IMR-90 (cell line): Measurements from ENCODE around the gene PLA2G1B. TPM values are rescaled to one million over a fixed set of nuclear protein-coding genes. Genes with fewer than 3 reads are reported as not detected.

Experiments used
- ATAC-seq: fragments of 200-7000 bp; cut with Tn5 transposase; 2 replicates; pipeline ENCODE4 v1.9.1; 2020; ENCODE audit warnings: low read depth, mild to moderate bottlenecking, moderate library complexity
- BruUV-seq: library from RNA; stranded (reverse); fragments of 400-500 nt; replicated peaks from 2 replicates; lab custom pipeline; 2021; lab: Mats Ljungman, UMichigan
- CTCF ChIA-PET: fragments of 300-600 bp; formaldehyde crosslinking; extraction: SDS; loops from one replicate; lab custom pipeline; 2021; ENCODE audit warnings: antibody characterized with exemption; lab: Yijun Ruan, JAX
- POLR2A ChIA-PET: fragments of 300-600 bp; sonication (Branson Sonifier 250); formaldehyde crosslinking; loops from one replicate; lab custom pipeline; 2022; ENCODE audit warnings: antibody characterized with exemption; ENCODE audit not compliant: unreplicated experiment; lab: Charles Lee
- DNase-seq: peaks from one replicate; pipeline ENCODE4 v3.0.0; 2013
- H2AFZ ChIP-seq: replicated peaks from 2 replicates; pipeline ENCODE3; 2013; ENCODE audit warnings: low read length, mild to moderate bottlenecking; ENCODE audit not compliant: poor library complexity
- H2AK5ac ChIP-seq: 2 replicates; pipeline ENCODE4 v1.6.1; 2013; ENCODE audit warnings: low read depth, low read length, inconsistent platforms
- H2AK9ac ChIP-seq: replicated peaks from 2 replicates; pipeline ENCODE3; 2013; ENCODE audit warnings: mild to moderate bottlenecking, low read depth, low read length, moderate library complexity; ENCODE audit not compliant: poor library complexity
- H2BK120ac ChIP-seq: 2 replicates; pipeline ENCODE4 v1.6.1; 2013; ENCODE audit warnings: low read depth, low read length, inconsistent platforms
- H2BK15ac ChIP-seq: 3 replicates; pipeline ENCODE4 v1.6.1; 2013; ENCODE audit warnings: low read depth, low read length, inconsistent platforms
- H2BK20ac ChIP-seq: 2 replicates; pipeline ENCODE4 v1.6.1; 2013; ENCODE audit warnings: low read depth, mild to moderate bottlenecking, inconsistent platforms, low read length, moderate library complexity
- H2BK5ac ChIP-seq: 2 replicates; pipeline ENCODE4 v1.6.1; 2013; ENCODE audit warnings: mild to moderate bottlenecking, low read depth, low read length, inconsistent platforms; ENCODE audit not compliant: poor library complexity, severe bottlenecking
- H3K14ac ChIP-seq: replicated peaks from 2 replicates; pipeline ENCODE4 v1.6.1; 2013; ENCODE audit warnings: low read depth, low read length, inconsistent platforms
- H3K18ac ChIP-seq: 2 replicates; pipeline ENCODE4 v1.6.1; 2013; ENCODE audit warnings: low read depth, low read length, control low read depth
- H3K23ac ChIP-seq: 2 replicates; pipeline ENCODE4 v1.6.1; 2013; ENCODE audit warnings: low read depth, low read length, inconsistent platforms
- H3K27ac ChIP-seq: 2 replicates; pipeline ENCODE4 v1.5.1; 2013; ENCODE audit warnings: mild to moderate bottlenecking, control low read depth, low read length; ENCODE audit not compliant: insufficient read depth
- H3K27me3 ChIP-seq: 2 replicates; pipeline ENCODE4 v1.6.1; 2013; ENCODE audit warnings: low read length; ENCODE audit not compliant: control insufficient read depth, insufficient read depth
- H3K36me3 ChIP-seq: 2 replicates; pipeline ENCODE4 v1.6.1; 2013; ENCODE audit warnings: low read length, mixed read lengths; ENCODE audit not compliant: control insufficient read depth, insufficient read depth
- H3K4ac ChIP-seq: 2 replicates; pipeline ENCODE4 v1.6.1; 2013; ENCODE audit warnings: low read depth, low read length, inconsistent platforms
- H3K4me1 ChIP-seq: 2 replicates; pipeline ENCODE4 v1.6.1; 2013; ENCODE audit warnings: low read length, mixed read lengths; ENCODE audit not compliant: control insufficient read depth, insufficient read depth
- H3K4me2 ChIP-seq: 2 replicates; pipeline ENCODE4 v1.6.1; 2013; ENCODE audit warnings: low read depth, mild to moderate bottlenecking, control low read depth, low read length, moderate library complexity
- H3K4me3 ChIP-seq: 2 replicates; pipeline ENCODE4 v1.5.1; 2013; ENCODE audit warnings: low read depth, mild to moderate bottlenecking, control low read depth, low read length, moderate library complexity; ENCODE audit not compliant: insufficient read depth
- H3K56ac ChIP-seq: 2 replicates; pipeline ENCODE4 v1.6.1; 2013; ENCODE audit warnings: low read length, inconsistent platforms; ENCODE audit not compliant: insufficient read depth; ENCODE audit errors: extremely low read depth
- H3K79me1 ChIP-seq, 2 experiments: 2 replicates each; pipeline ENCODE4 v1.6.1; 2013; ENCODE audit warnings: low read length in 2 of 2, inconsistent platforms in 1 of 2, low read depth in 1 of 2
- H3K9ac ChIP-seq: 2 replicates; pipeline ENCODE4 v1.6.1; 2013; ENCODE audit warnings: low read depth, low read length, control low read depth
- H3K9me1 ChIP-seq: 2 replicates; pipeline ENCODE4 v1.6.1; 2013; ENCODE audit warnings: low read length, inconsistent platforms; ENCODE audit not compliant: insufficient read depth
- H3K9me3 ChIP-seq: 2 replicates; pipeline ENCODE4 v1.6.1; 2013; ENCODE audit warnings: low read length; ENCODE audit not compliant: control insufficient read depth, insufficient read depth
- H4K20me1 ChIP-seq: 2 replicates; pipeline ENCODE4 v1.6.1; 2013; ENCODE audit warnings: low read length, inconsistent platforms; ENCODE audit not compliant: insufficient read depth
- H4K5ac ChIP-seq: 2 replicates; pipeline ENCODE4 v1.6.1; 2013; ENCODE audit warnings: mild to moderate bottlenecking, low read depth, low read length, control low read depth
- H4K8ac ChIP-seq, 2 experiments: 2 replicates each; pipeline ENCODE4 v1.6.1; 2013; ENCODE audit warnings: low read depth in 2 of 2, low read length in 2 of 2, control low read depth in 1 of 2, inconsistent platforms in 1 of 2
- H4K91ac ChIP-seq: 2 replicates; pipeline ENCODE4 v1.6.1; 2013; ENCODE audit warnings: low read depth, low read length, inconsistent platforms; ENCODE audit not compliant: insufficient read depth
- CEBPB ChIP-seq: IDR thresholded peaks from 2 replicates; pipeline ENCODE4 v1.6.1; 2012; ENCODE audit warnings: low read depth, low read length, improper control_type of control experiment
- CTCF ChIP-seq: conservative IDR thresholded peaks from 2 replicates; pipeline ENCODE4 v1.5.1; 2012; ENCODE audit warnings: mild to moderate bottlenecking, low read depth, low read length, improper control_type of control experiment
- MAZ ChIP-seq: IDR thresholded peaks from 2 replicates; pipeline ENCODE4 v1.6.1; 2012; ENCODE audit warnings: low read depth, mild to moderate bottlenecking, low read length, improper control_type of control experiment, moderate library complexity, borderline replicate concordance
- POLR2A ChIP-seq: IDR thresholded peaks from 2 replicates; pipeline ENCODE4 v1.6.1; 2012; ENCODE audit warnings: mild to moderate bottlenecking, low read depth, low read length
- WGBS, 2 experiments: methylation state at CpG; one replicate each; pipeline versions ENCODE4 v1.1.5 to v1.1.7; 2013; ENCODE audit warnings: missing lambda C conversion rate in 2 of 2; ENCODE audit not compliant: insufficient read length in 1 of 2; ENCODE audit errors: extremely low coverage in 2 of 2; 5-methylcytosine and 5-hydroxymethylcytosine counted together
- dilution Hi-C: fragments of 300-500 bp; cut with HindIII; formaldehyde crosslinking; loops from one replicate; pipeline ENCODE4 v1.14.3; 2018; ENCODE audit warnings: low sequenced_read_pairs; ENCODE audit not compliant: unreplicated experiment
- in situ Hi-C: fragments of 300-500 bp; cut with MboI; formaldehyde crosslinking; loops from 3 replicates; pipeline ENCODE4 v1.14.3; 2019; ENCODE audit warnings: low sequenced_read_pairs, inconsistent platforms, mixed read lengths
- intact Hi-C: fragments of 100-400 bp; cut with micrococcal nuclease; formaldehyde crosslinking; loops from 2 replicates; pipeline ENCODE4 v1.10.0; 2022
- polyA plus RNA-seq, 3 experiments: library from polyadenylated mRNA; depleted of rRNA; stranded (reverse); fragments of >200 nt; gene quantifications; 2 replicates each; pipeline ENCODE4 v1.2.3, GENCODE V29; 2012; ENCODE audit warnings: low replicate concordance in 1 of 3
- total RNA-seq: library from RNA; depleted of rRNA; stranded (reverse); fragments of >200 nt; gene quantifications from 2 replicates; pipeline ENCODE4 v1.2.3, GENCODE V29; 2012

The PLA2G1B gene
- total and polyA plus RNA-seq, 2 of the 4 experiments (the other 2 are of a cell fraction) = not detected

- CTCF ChIA-PET = no interaction called here
- ATAC-seq = peak; percentile 59
Measured at GRCh38 chr12:120368789-120369602, 41.4 kb upstream of the PLA2G1B start, which contains the start of gene MSI1. TSS of gene MSI1 (minus strand) at chr12:120369164. CDS start at chr12:120369091, 73 bp downstream.

More at GRCh38 chr12:120368789-120369602, 41.4 kb upstream of the PLA2G1B start, which contains the start of gene MSI1:
- Histone ChIP-seq H3K9me3 (no peaks in the 10 kb centered on the region), H3K18ac (no peak within 1 kb of the TSS), H3K27me3 (peaks cover 86% of the 10 kb centered on the region), H4K5ac (no peak within 1 kb of the TSS), H3K4me3 (no peak within 1 kb of the TSS; the same call in 1 of the 2 replicates), H2BK5ac (no peak within 1 kb of the TSS), H2AK5ac (no peak within 1 kb of the TSS), H3K4me2 (peak within 1 kb of the TSS; percentile 49; the same call in 1 of the 2 replicates), H2BK20ac (no peak within 1 kb of the TSS), H2AK9ac (no peak within 1 kb of the TSS), H3K9me1 (no peaks in the 10 kb centered on the region), H3K36me3 (no peaks in the 10 kb centered on the region), H2AFZ (no peak within 1 kb of the TSS), H3K9ac (no peak within 1 kb of the TSS), H4K20me1 (no peaks in the 10 kb centered on the region), H3K4ac (no peak within 1 kb of the TSS), H2BK120ac (no peak within 1 kb of the TSS), H3K79me1 (no peaks in the 10 kb centered on the region), H3K14ac (no peak within 1 kb of the TSS), H4K8ac (no peak within 1 kb of the TSS), H2BK15ac (no peak within 1 kb of the TSS), H3K4me1 (no peaks in the 10 kb centered on the region), H3K27ac (no peak within 1 kb of the TSS), H4K91ac (no peak within 1 kb of the TSS), H3K23ac (no peak within 1 kb of the TSS), H3K56ac (no peak within 1 kb of the TSS)
- in situ Hi-C loops (no loop called here), intact Hi-C loops (no loop called here), dilution Hi-C loops (no loop called here)
- POLR2A ChIA-PET = no interaction called here
- no peak for TF ChIP-seq MAZ
- TF ChIP-seq CTCF = no peak
- TF ChIP-seq CEBPB = no peak
- TF ChIP-seq POLR2A = no peak
- no peak for DNase-seq
- no TSS peak for BruUV-seq
- 0% methylated on average over 18 of the region's 119 CpGs; no CpG with 5 or more reads in 1 of the 2 experiments for WGBS, 2 experiments
